Activated CD4-positive, alpha-beta T cell treated with anti-CD3 and anti-CD28 coated beads, Interleukin-2, amount 10 ng/mL, durations not matched to agents 7 days and 5 days (primary cell): Measurements from ENCODE around the gene GRIN2C. TPM values are rescaled to one million over a fixed set of nuclear protein-coding genes. Genes with fewer than 3 reads are reported as not detected.

ENCODE experiments used
- CTCF ChIA-PET: fragments of 350-600 bp; sonication (Branson Sonifier 250); formaldehyde crosslinking; loops from one replicate; lab custom pipeline; 2021; ENCODE audit warnings: antibody characterized with exemption; lab: Charles Lee
- POLR2A ChIA-PET: fragments of 350-600 bp; sonication (Branson Sonifier 250); formaldehyde crosslinking; loops from one replicate; lab custom pipeline; 2021; ENCODE audit warnings: antibody characterized with exemption; lab: Charles Lee
- DNase-seq: peaks from one replicate; pipeline ENCODE4 v3.0.0-alpha.2; 2020
- H3K27ac Mint-ChIP-seq: one replicate; pipeline ENCODE4 v1.8.0; 2021; ENCODE audit warnings: mild to moderate bottlenecking, moderate library complexity, mixed read lengths
- H3K27me3 Mint-ChIP-seq: one replicate; pipeline ENCODE4 v1.8.0; 2021; ENCODE audit warnings: mixed read lengths
- H3K36me3 Mint-ChIP-seq: one replicate; pipeline ENCODE4 v1.8.0; 2021; ENCODE audit warnings: low read depth, mixed read lengths
- H3K4me1 Mint-ChIP-seq: one replicate; pipeline ENCODE4 v1.8.0; 2021; ENCODE audit warnings: mixed read lengths
- H3K4me3 Mint-ChIP-seq: one replicate; pipeline ENCODE4 v1.8.0; 2021; ENCODE audit warnings: mild to moderate bottlenecking, moderate library complexity, mixed read lengths
- H3K9me3 Mint-ChIP-seq: one replicate; pipeline ENCODE4 v1.8.0; 2021; ENCODE audit warnings: mixed read lengths
- total RNA-seq, 2 experiments: library from RNA; stranded (reverse); gene quantifications; one replicate each; pipeline ENCODE4 v1.2.3, GENCODE V29; 2021

GRIN2C gene
- total RNA-seq, 2 experiments from 2014 or later = 0.20 to 0.25 TPM

- H3K27ac Mint-ChIP-seq = no peak overlapping the region
- peaks cover 26% of the 10 kb centered on the region for H3K36me3 Mint-ChIP-seq
- no peak overlapping the region for H3K4me3 Mint-ChIP-seq
- H3K9me3 Mint-ChIP-seq = no peaks in the 10 kb centered on the region
- DNase-seq = no peak
- ChIA-PET CTCF (interaction anchor here (0.6 to 1.5 kb wide), 3 partner anchors 24 to 69 kb away, joined by 3 to 5 read pairs (median 3); no protein-coding TSS in a partner anchor), POLR2A (no interaction called here)
- peaks cover 18% of the 10 kb centered on the region for H3K4me1 Mint-ChIP-seq
- H3K27me3 Mint-ChIP-seq = no peaks in the 10 kb centered on the region
Observed at GRCh38 chr17:74795327-74796020, 64.2 kb downstream of the GRIN2C start.

GRCh38 chr17:74792586-74793105, 67.0 kb downstream of the GRIN2C start:
- ChIA-PET CTCF (interaction anchor here (1.7 to 3.4 kb wide), 5 partner anchors 14 to 166 kb away, joined by 6 to 17 read pairs (median 14); no protein-coding TSS in a partner anchor), POLR2A (no interaction called here)
- Mint-ChIP-seq H3K4me3 (no peak overlapping the region), H3K27me3 (no peaks in the 10 kb centered on the region), H3K9me3 (no peaks in the 10 kb centered on the region), H3K4me1 (peaks cover 25% of the 10 kb centered on the region), H3K36me3 (peaks cover 29% of the 10 kb centered on the region), H3K27ac (no peak overlapping the region)
- DNase-seq = no peak

Other genes with a start within 250 kb of the GRIN2C start
- not detected for gene CD300E, start 236.1 kb downstream of the GRIN2C start, total RNA-seq
- gene CD300LF, start 147.0 kb downstream of the GRIN2C start, total RNA-seq = not detected
- 10 to 100 TPM; 28.2 to 30.4 TPM for gene RAB37, start 122.6 kb downstream of the GRIN2C start, total RNA-seq
- 100 to 1,000 TPM; 254 to 281 TPM for gene NHERF1, start 111.3 kb downstream of the GRIN2C start, total RNA-seq
- 10 to 100 TPM; 28.6 to 34.4 TPM for gene NAT9, start 83.5 kb downstream of the GRIN2C start, total RNA-seq
- gene FDXR, start 13.1 kb upstream of the GRIN2C start, total RNA-seq = 10 to 100 TPM; 36.0 to 43.4 TPM
- not detected for gene FADS6, start 33.7 kb upstream of the GRIN2C start, total RNA-seq
- gene USH1G, start 63.4 kb upstream of the GRIN2C start, total RNA-seq = not detected
- not detected for gene OTOP2, start 64.4 kb upstream of the GRIN2C start, total RNA-seq
- gene OTOP3, start 76.0 kb upstream of the GRIN2C start, total RNA-seq = not detected
- gene HID1, start 112.9 kb upstream of the GRIN2C start, total RNA-seq = under 1 TPM; 0.44 to 0.82 TPM
- under 1 TPM; 0.31 to 0.40 TPM for gene CDR2L, start 127.7 kb upstream of the GRIN2C start, total RNA-seq
- gene MRPL58, start 152.8 kb upstream of the GRIN2C start, total RNA-seq = 10 to 100 TPM; 41.2 to 46.2 TPM
- gene ATP5PD, start 187.1 kb upstream of the GRIN2C start, total RNA-seq = 100 to 1,000 TPM; 252 to 259 TPM
- gene KCTD2, start 187.3 kb upstream of the GRIN2C start, total RNA-seq = 10 to 100 TPM; 21.7 TPM
- 10 to 100 TPM; 11.4 to 12.2 TPM for gene SLC16A5, start 228.1 kb upstream of the GRIN2C start, total RNA-seq